Measurements from ENCODE around the gene SLK.
A peak's percentile ranks its signal among the peaks of the same experiment; 100 is the strongest.

SLK gene

DNA sequence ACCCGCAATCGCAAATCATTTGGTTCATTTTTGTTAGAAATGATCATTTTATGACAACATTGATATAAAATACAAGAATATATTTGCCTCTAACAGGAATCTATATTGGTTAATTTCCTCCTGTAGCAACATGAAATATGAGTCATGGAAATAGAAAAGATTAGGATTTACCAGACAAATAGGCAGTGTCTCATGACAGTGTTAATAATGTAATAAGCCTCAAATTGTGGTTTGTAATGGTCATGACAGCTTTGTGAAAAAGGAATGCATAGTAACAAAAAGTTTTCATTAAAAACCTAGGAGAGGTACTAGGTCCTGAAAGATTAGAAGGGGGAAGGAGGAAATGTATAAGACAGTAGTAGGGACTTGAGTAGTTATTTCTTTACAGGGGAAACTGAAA, 7.9 kb upstream of the SLK start:
- Histone ChIP-seq H3K4me1 (no peaks in the 10 kb centered on the region), H3K4me3 (no peak overlapping the region), H3K9me3 (peaks cover 0 to 4% (median 0%) of the 10 kb centered on the region in 3 donors), H3K27me3 (no peaks in the 10 kb centered on the region), H3K36me3 (no peaks in the 10 kb centered on the region), H3K27ac (no peak overlapping the region)
- intact Hi-C loops (cut with DNase I; ENCODE audit: low total_unique reads) = no loop called here
- no peak for DNase-seq
- no peak for TF ChIP-seq CTCF (IDR thresholded peaks at IDR 0.05)

DNA sequence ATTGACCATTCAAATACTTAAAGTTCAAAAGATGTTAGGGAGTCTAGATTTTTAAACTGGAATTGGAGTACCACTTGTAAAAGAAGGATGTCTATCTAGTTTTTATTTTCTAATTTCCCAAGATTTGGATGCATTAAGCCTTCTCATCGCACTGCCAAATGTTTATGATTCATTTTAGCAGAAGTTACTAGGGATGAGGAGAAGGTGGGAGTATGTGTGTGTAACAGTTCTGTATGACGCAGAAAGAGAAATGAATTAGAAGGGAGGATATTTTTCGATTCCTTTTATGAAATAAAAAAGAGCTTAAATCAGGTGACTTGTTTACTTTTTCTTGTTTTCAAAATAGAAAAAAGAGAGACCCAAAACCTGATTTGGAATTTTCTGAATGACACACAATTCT, 6.8 kb upstream of the SLK start:
- no peaks in the 10 kb centered on the region for H3K36me3 ChIP-seq
- H3K4me3 ChIP-seq = no peak overlapping the region
- H3K4me1 ChIP-seq = no peaks in the 10 kb centered on the region
- TF ChIP-seq CTCF (IDR thresholded peaks at IDR 0.05) = no peak
- intact Hi-C loops (cut with DNase I; ENCODE audit: low total_unique reads) = loop anchor here (10.0 kb wide), 1 partner anchor 165 kb away; the partner anchor contains the start of gene SFR1
- no peak for DNase-seq
- no peaks in the 10 kb centered on the region for H3K9me3 ChIP-seq
- no peak overlapping the region for H3K27ac ChIP-seq
- no peaks in the 10 kb centered on the region for H3K27me3 ChIP-seq

DNA sequence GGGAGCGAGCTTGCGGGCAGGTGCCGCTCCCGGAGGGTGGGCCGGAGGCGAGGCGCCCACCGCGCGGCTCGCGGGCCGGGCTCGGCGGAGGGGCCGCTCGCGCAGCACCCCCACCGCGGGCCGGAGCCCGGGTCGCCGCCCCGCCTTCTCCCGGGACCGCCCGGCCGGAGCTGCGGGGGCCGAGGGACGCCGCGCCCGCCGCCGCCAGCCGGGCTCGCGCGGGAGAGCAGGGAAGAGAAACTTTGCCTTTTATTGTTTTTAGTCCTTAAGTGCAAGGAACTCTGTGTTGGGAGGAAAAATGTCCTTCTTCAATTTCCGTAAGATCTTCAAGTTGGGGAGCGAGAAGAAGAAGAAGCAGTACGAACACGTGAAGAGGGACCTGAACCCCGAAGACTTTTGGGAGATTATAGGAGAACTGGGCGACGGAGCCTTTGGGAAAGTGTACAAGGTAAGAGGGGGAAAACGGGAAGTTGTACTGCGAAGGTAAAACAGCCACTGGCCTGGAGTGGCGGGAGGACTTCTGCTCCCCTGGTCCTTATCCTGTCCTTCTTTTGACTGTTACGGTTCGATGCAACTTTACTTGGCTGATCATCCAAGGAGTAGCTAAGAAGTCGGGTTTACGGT, 620 bp downstream of the SLK start:
- peak overlapping the region; percentile 96 to 98 for H3K4me3 ChIP-seq
- intact Hi-C loops (cut with DNase I; ENCODE audit: low total_unique reads) = loop anchor here (2.0 to 10.0 kb wide), 2 partner anchors 47 to 157 kb away; partner anchors contain the start of gene SFR1
- H3K36me3 ChIP-seq = no peaks in the 10 kb centered on the region
- H3K4me1 ChIP-seq = peaks cover 0 to 41% (median 20%) of the 10 kb centered on the region in 4 donors
- no peaks in the 10 kb centered on the region for H3K27me3 ChIP-seq
- peak overlapping the region; percentile 97 to 99 for H3K27ac ChIP-seq
- peak; percentile 4 to 38 for TF ChIP-seq CTCF (IDR thresholded peaks at IDR 0.05)
- DNase-seq = no peak
- H3K9me3 ChIP-seq = no peaks in the 10 kb centered on the region

DNA sequence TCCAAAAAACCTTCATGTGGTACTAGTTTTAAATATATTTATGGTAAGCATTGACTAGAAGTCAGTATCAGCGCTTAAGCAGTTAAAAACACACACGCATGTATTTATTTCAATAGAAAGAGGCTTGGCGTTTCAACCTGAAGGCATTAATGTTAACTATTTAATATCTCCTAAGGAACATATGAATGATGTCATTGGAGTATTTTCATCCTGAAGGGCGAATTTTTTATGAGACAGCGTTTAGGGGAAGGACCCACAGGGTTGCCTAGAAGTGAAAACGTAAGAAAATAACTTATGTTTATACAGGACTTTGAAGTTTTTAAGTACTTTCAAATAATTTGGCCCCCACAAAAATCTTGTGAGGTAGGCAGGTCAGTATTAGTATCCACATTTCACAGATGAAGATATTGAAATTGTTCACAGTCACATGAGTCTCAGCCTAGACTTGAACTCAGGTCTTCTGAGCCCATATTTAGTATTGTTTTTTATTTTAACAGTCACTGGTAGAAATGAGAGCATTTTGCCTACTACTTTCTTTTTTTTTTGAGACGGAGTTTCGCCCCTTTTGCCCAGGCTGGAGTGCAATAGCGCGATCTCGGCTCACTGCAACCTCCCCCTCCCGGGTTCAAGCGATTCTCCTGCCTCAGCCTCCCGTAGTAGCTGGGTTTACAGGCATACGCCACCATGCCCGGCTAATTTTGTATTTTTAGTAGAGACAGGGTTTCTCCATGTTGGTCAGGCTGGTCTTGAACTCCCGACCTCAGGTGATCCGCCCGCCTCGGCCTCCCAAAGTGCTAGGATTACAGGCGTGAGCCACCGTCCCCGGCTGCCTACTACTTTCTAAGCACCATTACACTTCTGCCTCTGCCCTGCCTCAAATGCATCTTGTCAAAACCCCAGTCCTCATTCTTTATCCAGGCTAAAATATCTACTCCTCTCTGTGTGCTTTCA, 1.8 kb downstream of the SLK start:
- no peaks in the 10 kb centered on the region for H3K9me3 ChIP-seq
- no peak for DNase-seq
- H3K27me3 ChIP-seq = no peaks in the 10 kb centered on the region
- TF ChIP-seq CTCF (IDR thresholded peaks at IDR 0.05) = no peak
- peak overlapping the region; percentile 96 to 98 for H3K4me3 ChIP-seq
- intact Hi-C loops (cut with DNase I; ENCODE audit: low total_unique reads) = loop anchor here (10.0 kb wide), 1 partner anchor 156 kb away; the partner anchor contains the start of gene SFR1
- peak overlapping the region in 1 of 2 donors; percentile 97 for H3K27ac ChIP-seq
- H3K36me3 ChIP-seq = no peaks in the 10 kb centered on the region
- peaks cover 0 to 42% (median 23%) of the 10 kb centered on the region in 4 donors for H3K4me1 ChIP-seq

DNA sequence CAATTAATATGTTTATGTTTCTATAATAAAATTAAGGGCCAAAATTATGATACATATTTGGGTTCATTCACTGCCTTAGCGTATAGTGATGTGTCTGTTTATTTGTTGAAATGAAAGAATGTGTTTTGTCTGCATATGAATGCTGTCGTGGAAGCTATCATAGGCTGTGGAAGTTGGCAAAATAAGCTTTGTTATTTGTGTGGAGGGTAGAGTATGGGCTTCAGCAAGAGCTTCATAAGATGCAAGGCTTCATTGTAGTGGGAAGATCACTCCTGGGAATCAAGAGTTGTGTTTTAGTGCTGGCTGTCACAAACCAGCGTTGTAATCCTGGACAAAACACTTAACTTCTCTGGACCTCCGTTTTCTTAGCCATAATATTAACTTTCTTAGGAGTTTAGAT, 2.5 kb downstream of the SLK start:
- no peaks in the 10 kb centered on the region for H3K9me3 ChIP-seq
- peak overlapping the region; percentile 28 to 30 for H3K27ac ChIP-seq
- H3K36me3 ChIP-seq = no peaks in the 10 kb centered on the region
- no peak for TF ChIP-seq CTCF (IDR thresholded peaks at IDR 0.05)
- DNase-seq = no peak
- H3K4me3 ChIP-seq = peak overlapping the region; percentile 96 to 98
- H3K27me3 ChIP-seq = no peaks in the 10 kb centered on the region
- peaks cover 0 to 42% (median 23%) of the 10 kb centered on the region in 4 donors for H3K4me1 ChIP-seq
- intact Hi-C loops (cut with DNase I; ENCODE audit: low total_unique reads) = loop anchor here (10.0 kb wide), 1 partner anchor 155 kb away; the partner anchor contains the start of gene SFR1
